Fibroblast of lung (primary cell): ENCODE measurements around the gene TBC1D2B. TPM values are rescaled to one million over a fixed set of nuclear protein-coding genes. Genes with fewer than 3 reads are reported as not detected.
A peak's percentile ranks its signal among the peaks of the same experiment; 100 is the strongest.

Experiments used
- DNase-seq, 2 donors: peaks; one replicate each; pipeline versions ENCODE4 v3.0.0 to v3.0.0-alpha.2; 2010; ENCODE audit warnings: low read depth in 2 of 2
- H2AFZ ChIP-seq: 2 replicates; pipeline ENCODE4 v1.5.1; 2012; ENCODE audit warnings: low read length, control low read depth, inconsistent platforms
- H3K27ac ChIP-seq: 2 replicates; pipeline ENCODE4 v1.5.1; 2011; ENCODE audit warnings: low read length, control low read depth; ENCODE audit not compliant: insufficient read depth
- H3K27me3 ChIP-seq: 2 replicates; pipeline ENCODE4 v1.5.1; 2011; ENCODE audit warnings: mild to moderate bottlenecking, low read length; ENCODE audit not compliant: control insufficient read depth, insufficient read depth
- H3K36me3 ChIP-seq: 2 replicates; pipeline ENCODE4 v1.5.1; 2011; ENCODE audit warnings: low read length; ENCODE audit not compliant: control insufficient read depth, insufficient read depth
- H3K4me1 ChIP-seq: 2 replicates; pipeline ENCODE4 v1.5.1; 2011; ENCODE audit warnings: low read length; ENCODE audit not compliant: control insufficient read depth, insufficient read depth; ENCODE audit errors: extremely low read depth
- H3K4me2 ChIP-seq: 2 replicates; pipeline ENCODE4 v1.5.1; 2011; ENCODE audit warnings: low read length, control low read depth; ENCODE audit not compliant: insufficient read depth; ENCODE audit errors: extremely low read depth
- H3K4me3 ChIP-seq, 4 experiments: fragments of 200-600 bp in 1 of 4; sonication (generic) in 1 of 4; replicated peaks in 1 of 4; 2 replicates each; pipeline ENCODE4 v1.5.1; 2011 to 2016; ENCODE audit warnings: low read length in 4 of 4, low read depth in 3 of 4, mild to moderate bottlenecking in 3 of 4, control low read depth in 2 of 4, inconsistent platforms in 1 of 4, mixed read lengths in 1 of 4; ENCODE audit not compliant: insufficient read depth in 1 of 4; ENCODE audit errors: control extremely low read depth in 1 of 4
- H3K79me2 ChIP-seq: 2 replicates; pipeline ENCODE4 v1.5.1; 2012; ENCODE audit warnings: mild to moderate bottlenecking, low read length, inconsistent platforms; ENCODE audit not compliant: control insufficient read depth, insufficient read depth
- H3K9ac ChIP-seq: 2 replicates; pipeline ENCODE4 v1.5.1; 2011; ENCODE audit warnings: mild to moderate bottlenecking, low read length, control low read depth; ENCODE audit not compliant: insufficient read depth
- H3K9me3 ChIP-seq: 2 replicates; pipeline ENCODE4 v1.5.1; 2012; ENCODE audit warnings: low read depth, low read length; ENCODE audit not compliant: control insufficient read depth, insufficient read depth
- H4K20me1 ChIP-seq: 2 replicates; pipeline ENCODE4 v1.5.1; 2011; ENCODE audit warnings: low read length; ENCODE audit not compliant: control insufficient read depth, insufficient read depth; ENCODE audit errors: extremely low read depth
- EZH2 ChIP-seq: IDR thresholded peaks from 2 replicates; pipeline ENCODE4 v1.5.1; 2012; ENCODE audit warnings: low read length, control low read depth, mild to moderate bottlenecking; ENCODE audit errors: missing control alignments
- polyA plus RNA-seq, 2 donors: library from polyadenylated mRNA; depleted of rRNA in 1 of 2; stranded (reverse) in 1 of 2; unstranded in 1 of 2; fragments of >200 nt; gene quantifications; 2 replicates each; pipeline ENCODE4 v1.2.1, GENCODE V29; 2011 to 2012; ENCODE audit warnings: missing spikeins in 1 of 2
- total RNA-seq: library from RNA; depleted of rRNA; stranded (reverse); fragments of >200 nt; gene quantifications from 2 replicates; pipeline ENCODE4 v1.2.1, GENCODE V29; 2014
- TF ChIP-seq, protein P1 (sequence below), 2 donors: IDR thresholded peaks in 1 of 2; conservative IDR thresholded peaks in 1 of 2; 1 replicate in 1 of 2; 2 replicates in 1 of 2; pipeline ENCODE4 v1.5.1; 2011 to 2012; ENCODE audit warnings: low read length in 2 of 2, control low read depth in 1 of 2, inconsistent platforms in 1 of 2, low read depth in 1 of 2, mild to moderate bottlenecking in 1 of 2

The TBC1D2B gene
- total and polyA plus RNA-seq, 2 donors (not counting 1 experiment from before 2014, with no cell fraction given): 49.4 to 73.3 TPM

GRCh38 chr15:78079298-78080087 is 2.0 kb upstream of the TBC1D2B start:
- no peak overlapping the region for H2AFZ ChIP-seq
- H3K4me1 ChIP-seq: peaks cover 4% of the 10 kb centered on the region
- TF ChIP-seq, protein P1, sequence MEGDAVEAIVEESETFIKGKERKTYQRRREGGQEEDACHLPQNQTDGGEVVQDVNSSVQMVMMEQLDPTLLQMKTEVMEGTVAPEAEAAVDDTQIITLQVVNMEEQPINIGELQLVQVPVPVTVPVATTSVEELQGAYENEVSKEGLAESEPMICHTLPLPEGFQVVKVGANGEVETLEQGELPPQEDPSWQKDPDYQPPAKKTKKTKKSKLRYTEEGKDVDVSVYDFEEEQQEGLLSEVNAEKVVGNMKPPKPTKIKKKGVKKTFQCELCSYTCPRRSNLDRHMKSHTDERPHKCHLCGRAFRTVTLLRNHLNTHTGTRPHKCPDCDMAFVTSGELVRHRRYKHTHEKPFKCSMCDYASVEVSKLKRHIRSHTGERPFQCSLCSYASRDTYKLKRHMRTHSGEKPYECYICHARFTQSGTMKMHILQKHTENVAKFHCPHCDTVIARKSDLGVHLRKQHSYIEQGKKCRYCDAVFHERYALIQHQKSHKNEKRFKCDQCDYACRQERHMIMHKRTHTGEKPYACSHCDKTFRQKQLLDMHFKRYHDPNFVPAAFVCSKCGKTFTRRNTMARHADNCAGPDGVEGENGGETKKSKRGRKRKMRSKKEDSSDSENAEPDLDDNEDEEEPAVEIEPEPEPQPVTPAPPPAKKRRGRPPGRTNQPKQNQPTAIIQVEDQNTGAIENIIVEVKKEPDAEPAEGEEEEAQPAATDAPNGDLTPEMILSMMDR (conservative IDR thresholded peaks at IDR 0.05 in 1 of 2, IDR thresholded peaks at IDR 0.05 in 1 of 2; ENCODE audit: low read depth in 1 of 2, low read length in 2 of 2): no peak
- peaks cover 20% of the 10 kb centered on the region for H3K79me2 ChIP-seq
- H3K27ac ChIP-seq: no peak overlapping the region
- no peaks in the 10 kb centered on the region for H3K27me3 ChIP-seq
- H3K9ac ChIP-seq: no peak overlapping the region
- H4K20me1 ChIP-seq: no peaks in the 10 kb centered on the region
- H3K4me2 ChIP-seq: no peak overlapping the region
- H3K36me3 ChIP-seq: no peaks in the 10 kb centered on the region
- H3K4me3 ChIP-seq: no peak overlapping the region
- DNase-seq: no peak
- no peaks in the 10 kb centered on the region for H3K9me3 ChIP-seq

DNA sequence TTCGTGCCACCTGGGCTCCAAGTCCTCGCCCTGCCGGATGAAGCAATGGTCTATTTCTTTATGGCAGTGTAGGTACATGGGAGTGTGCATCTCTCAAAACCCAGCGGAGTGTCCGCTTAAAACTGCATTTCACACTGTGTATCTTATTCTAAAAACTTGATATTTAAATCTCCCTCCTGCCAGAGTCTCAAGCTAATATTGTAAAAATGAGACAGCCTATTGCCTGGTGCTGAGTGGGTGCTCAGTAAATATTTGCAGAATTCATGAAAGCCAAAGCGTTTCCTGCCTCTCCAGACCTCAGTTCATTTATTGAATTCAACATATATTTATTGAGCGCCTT is 330 bp upstream of the TBC1D2B start:
- H3K4me3 ChIP-seq: peak overlapping the region; percentile 50 to 64 (median 62)
- no peaks in the 10 kb centered on the region for H4K20me1 ChIP-seq
- H3K9ac ChIP-seq: peak overlapping the region; percentile 91
- DNase-seq: peak in 1 of 2 donors; percentile 40
- H3K9me3 ChIP-seq: no peaks in the 10 kb centered on the region
- TF ChIP-seq, protein P1 (conservative IDR thresholded peaks at IDR 0.05 in 1 of 2, IDR thresholded peaks at IDR 0.05 in 1 of 2; ENCODE audit: low read depth in 1 of 2, low read length in 2 of 2): no peak
- no peak for TF ChIP-seq EZH2
- H3K79me2 ChIP-seq: peaks cover 34% of the 10 kb centered on the region
- H2AFZ ChIP-seq: peak overlapping the region; percentile 85
- H3K27me3 ChIP-seq: no peaks in the 10 kb centered on the region
- peaks cover 12% of the 10 kb centered on the region for H3K4me1 ChIP-seq
- H3K27ac ChIP-seq: no peak overlapping the region
- peak overlapping the region; percentile 17 for H3K4me2 ChIP-seq
- H3K36me3 ChIP-seq: no peaks in the 10 kb centered on the region

GRCh38 chr15:78076231-78077052 is 1.1 kb downstream of the TBC1D2B start:
- no peak for TF ChIP-seq EZH2
- TF ChIP-seq, protein P1 (conservative IDR thresholded peaks at IDR 0.05 in 1 of 2, IDR thresholded peaks at IDR 0.05 in 1 of 2; ENCODE audit: low read depth in 1 of 2, low read length in 2 of 2): peak in 1 of 2 donors; percentile 28
- Histone ChIP-seq H3K9ac (peak overlapping the region; percentile 91), H3K4me3 (peak overlapping the region; percentile 54 to 82 (median 75)), H3K4me2 (peak overlapping the region; percentile 87), H3K79me2 (peaks cover 43% of the 10 kb centered on the region), H3K27me3 (no peaks in the 10 kb centered on the region), H3K27ac (peak overlapping the region; percentile 98), H3K9me3 (no peaks in the 10 kb centered on the region), H2AFZ (no peak overlapping the region), H4K20me1 (no peaks in the 10 kb centered on the region), H3K36me3 (no peaks in the 10 kb centered on the region), H3K4me1 (peaks cover 23% of the 10 kb centered on the region)
- DNase-seq: peak in 1 of 2 donors; percentile 18
